Measurements from ENCODE around the gene PRG2. TPM values are rescaled to one million over a fixed set of nuclear protein-coding genes. Genes with fewer than 3 reads are reported as not detected.
"Not testable (repeated sequence)": the region's sequence is repeated elsewhere in the genome, so short reads cannot be mapped to it uniquely, and the experiment has no call there.

The PRG2 gene
- total RNA-seq, 1 donor from 2014 or later = not detected

DNA sequence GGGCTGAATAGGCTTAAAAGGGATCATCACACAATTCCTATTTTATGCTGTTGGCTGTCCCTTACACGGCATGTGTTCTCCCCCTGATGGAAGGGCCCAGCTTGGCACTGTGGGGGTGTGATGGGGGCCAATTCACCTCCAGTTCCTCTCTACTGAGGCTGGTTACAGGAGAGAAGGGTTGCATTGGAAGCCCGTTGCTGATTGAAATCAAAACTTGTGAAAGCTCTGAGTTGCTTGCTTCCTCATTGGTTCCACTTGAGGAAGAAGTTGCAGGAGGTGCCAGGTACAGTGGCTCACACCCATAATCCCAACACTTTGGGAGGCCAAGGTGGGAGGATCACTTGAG lies 13.3 kb upstream of the PRG2 start:
- TF ChIP-seq, protein P1, sequence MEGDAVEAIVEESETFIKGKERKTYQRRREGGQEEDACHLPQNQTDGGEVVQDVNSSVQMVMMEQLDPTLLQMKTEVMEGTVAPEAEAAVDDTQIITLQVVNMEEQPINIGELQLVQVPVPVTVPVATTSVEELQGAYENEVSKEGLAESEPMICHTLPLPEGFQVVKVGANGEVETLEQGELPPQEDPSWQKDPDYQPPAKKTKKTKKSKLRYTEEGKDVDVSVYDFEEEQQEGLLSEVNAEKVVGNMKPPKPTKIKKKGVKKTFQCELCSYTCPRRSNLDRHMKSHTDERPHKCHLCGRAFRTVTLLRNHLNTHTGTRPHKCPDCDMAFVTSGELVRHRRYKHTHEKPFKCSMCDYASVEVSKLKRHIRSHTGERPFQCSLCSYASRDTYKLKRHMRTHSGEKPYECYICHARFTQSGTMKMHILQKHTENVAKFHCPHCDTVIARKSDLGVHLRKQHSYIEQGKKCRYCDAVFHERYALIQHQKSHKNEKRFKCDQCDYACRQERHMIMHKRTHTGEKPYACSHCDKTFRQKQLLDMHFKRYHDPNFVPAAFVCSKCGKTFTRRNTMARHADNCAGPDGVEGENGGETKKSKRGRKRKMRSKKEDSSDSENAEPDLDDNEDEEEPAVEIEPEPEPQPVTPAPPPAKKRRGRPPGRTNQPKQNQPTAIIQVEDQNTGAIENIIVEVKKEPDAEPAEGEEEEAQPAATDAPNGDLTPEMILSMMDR (conservative IDR thresholded peaks at IDR 0.05; ENCODE audit: low read depth, low read length) = no peak
- no peak overlapping the region for H3K4me3 ChIP-seq (ENCODE audit: low read depth, low read length)
- DNase-seq (ENCODE audit: low read depth) = no peak

DNA sequence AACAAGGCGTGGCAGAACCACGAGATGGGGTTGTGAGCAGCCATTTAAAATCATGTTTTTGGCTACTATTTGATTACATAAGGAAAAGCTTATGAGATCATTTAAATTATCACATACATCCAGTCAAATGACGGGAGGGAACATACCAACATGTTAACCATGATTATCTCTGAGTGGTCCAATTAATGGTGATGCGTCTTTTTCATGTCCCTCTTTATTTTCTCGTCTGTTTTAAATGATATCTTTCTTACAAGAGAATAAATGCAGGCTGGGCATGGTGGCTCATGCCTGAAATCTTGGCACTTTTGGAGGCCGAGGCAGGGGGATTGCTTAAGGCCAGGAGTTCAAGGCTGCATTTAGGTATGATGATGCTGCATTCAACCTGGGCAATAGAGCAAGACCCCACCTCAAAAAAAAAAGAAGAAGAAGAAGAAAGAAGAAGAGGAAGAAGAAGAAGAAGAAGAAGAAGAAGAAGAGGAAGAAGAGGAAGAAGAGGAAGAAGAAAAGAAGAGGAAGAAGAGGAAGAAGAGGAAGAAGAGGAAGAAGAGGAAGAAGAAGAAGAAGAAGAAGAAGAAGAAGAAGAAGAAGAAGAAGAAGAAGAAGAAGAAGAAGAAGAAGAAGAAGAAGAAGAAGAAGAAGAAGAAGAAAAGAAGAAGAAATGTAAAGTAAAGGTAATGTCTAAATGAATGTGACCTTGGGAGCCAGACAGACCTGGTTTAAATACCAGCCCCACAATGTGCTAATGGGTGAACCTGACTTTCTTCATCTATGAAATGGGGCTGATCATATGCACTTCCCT lies 12.8 kb upstream of the PRG2 start:
- not testable (repeated sequence) for DNase-seq (ENCODE audit: low read depth); H3K4me3 ChIP-seq (ENCODE audit: low read depth, low read length)

- TF ChIP-seq, protein P1 (conservative IDR thresholded peaks at IDR 0.05; ENCODE audit: low read depth, low read length) = no peak
- no peak overlapping the region for H3K4me3 ChIP-seq (ENCODE audit: low read depth, low read length)
- DNase-seq (ENCODE audit: low read depth) = no peak
Measured at GRCh38 chr11:57402188-57403002, 11.9 kb upstream of the PRG2 start.

GRCh38 chr11:57399972-57400578 lies 9.6 kb upstream of the PRG2 start:
- TF ChIP-seq, protein P1 (conservative IDR thresholded peaks at IDR 0.05; ENCODE audit: low read depth, low read length) = no peak
- DNase-seq (ENCODE audit: low read depth) = no peak
- H3K4me3 ChIP-seq (ENCODE audit: low read depth, low read length) = no peak overlapping the region

DNA sequence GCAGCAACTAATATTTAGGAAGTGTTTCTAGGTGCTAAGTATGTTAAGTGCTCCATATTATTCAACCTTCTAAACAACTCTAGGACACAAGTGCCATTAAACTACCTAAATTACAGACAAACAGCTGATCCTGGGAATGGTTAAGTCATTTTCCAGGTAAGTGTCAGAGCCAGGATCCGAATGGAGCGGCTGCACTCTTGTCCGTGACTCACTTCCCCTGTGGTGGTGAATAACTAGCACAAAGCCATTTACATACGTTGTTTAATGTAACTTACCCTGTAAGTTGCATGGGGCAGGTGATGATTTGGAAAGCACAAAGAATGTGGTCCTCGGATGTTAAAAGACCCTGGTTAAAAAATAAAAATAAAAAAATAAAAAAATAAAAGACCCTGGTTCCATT lies 8.8 kb upstream of the PRG2 start:
- DNase-seq (ENCODE audit: low read depth) = no peak
- TF ChIP-seq, protein P1 (conservative IDR thresholded peaks at IDR 0.05; ENCODE audit: low read depth, low read length) = no peak

DNA sequence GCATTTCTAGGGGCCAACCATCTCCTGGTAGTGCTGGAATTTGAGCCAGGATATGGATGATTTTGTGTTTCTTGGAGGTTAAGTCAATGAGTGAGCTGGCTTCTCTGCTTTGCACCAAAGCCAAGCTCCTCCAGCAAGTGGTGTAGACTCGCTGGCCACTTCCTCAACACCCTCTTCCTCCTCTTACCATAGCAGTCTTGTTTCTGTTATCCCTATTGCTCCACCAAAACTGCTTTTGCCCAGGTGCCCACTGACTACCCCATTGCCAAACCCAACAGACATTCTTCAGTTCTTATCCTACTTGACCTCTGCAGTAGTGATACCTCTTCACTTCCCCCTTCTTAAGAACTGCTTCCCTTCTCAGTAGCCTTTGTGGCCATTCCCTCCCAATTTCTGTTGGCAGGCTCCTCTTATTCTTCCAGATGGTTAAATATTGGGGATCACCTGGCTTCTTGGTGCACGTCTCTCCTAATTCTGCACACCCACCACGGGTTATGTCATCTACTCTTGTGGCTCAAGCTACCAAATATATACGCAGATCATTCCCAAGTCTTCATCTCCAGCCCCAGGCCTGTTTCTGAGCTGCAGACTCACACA lies 7.0 kb upstream of the PRG2 start:
- no peak overlapping the region for H3K4me3 ChIP-seq (ENCODE audit: low read depth, low read length)
- no peak for DNase-seq (ENCODE audit: low read depth)
- TF ChIP-seq, protein P1 (conservative IDR thresholded peaks at IDR 0.05; ENCODE audit: low read depth, low read length) = no peak

More for the DNA sequence above, 8.8 kb upstream of the PRG2 start:
- no peak overlapping the region for H3K4me3 ChIP-seq (ENCODE audit: low read depth, low read length)

GRCh38 chr11:57396744-57397143 lies 6.3 kb upstream of the PRG2 start:
- H3K4me3 ChIP-seq (ENCODE audit: low read depth, low read length) = no peak overlapping the region
- DNase-seq (ENCODE audit: low read depth) = no peak
- TF ChIP-seq, protein P1 (conservative IDR thresholded peaks at IDR 0.05; ENCODE audit: low read depth, low read length) = no peak
